Mucosa of stomach (tissue), 1 donor: Measurements from ENCODE around the gene NME3.

ENCODE experiments used
- H3K27me3 ChIP-seq: one replicate; pipeline ENCODE4 v1.7.0; 2013; ENCODE audit warnings: mild to moderate bottlenecking, low read length; ENCODE audit not compliant: control insufficient read depth, insufficient read depth
- H3K36me3 ChIP-seq: one replicate; pipeline ENCODE4 v1.7.0; 2013; ENCODE audit warnings: low read length; ENCODE audit not compliant: control insufficient read depth, insufficient read depth
- H3K4me1 ChIP-seq: one replicate; pipeline ENCODE4 v1.7.0; 2013; ENCODE audit warnings: mild to moderate bottlenecking, low read length; ENCODE audit not compliant: control insufficient read depth, insufficient read depth
- H3K4me3 ChIP-seq: one replicate; pipeline ENCODE4 v1.7.0; 2013; ENCODE audit warnings: low read length
- H3K9ac ChIP-seq: one replicate; pipeline ENCODE4 v1.7.0; 2013; ENCODE audit warnings: mild to moderate bottlenecking, low read length, moderate library complexity
- H3K9me3 ChIP-seq: one replicate; pipeline ENCODE4 v1.7.0; 2013; ENCODE audit warnings: mild to moderate bottlenecking, low read length, moderate library complexity; ENCODE audit not compliant: control insufficient read depth
- donor health status: Pancreatic carcinoma.

The NME3 gene

GRCh38 chr16:1732071-1732470 lies 39.3 kb downstream of the NME3 start:
- H3K4me3 ChIP-seq: no peak overlapping the region
- no peak overlapping the region for H3K9ac ChIP-seq
- no peaks in the 10 kb centered on the region for H3K4me1 ChIP-seq
- no peaks in the 10 kb centered on the region for H3K27me3 ChIP-seq
- peaks cover 4% of the 10 kb centered on the region for H3K36me3 ChIP-seq
- H3K9me3 ChIP-seq: no peaks in the 10 kb centered on the region

- H3K9ac ChIP-seq: no peak overlapping the region
- peaks cover 8% of the 10 kb centered on the region for H3K36me3 ChIP-seq
Observed at GRCh38 chr16:1731603-1732002, 39.7 kb downstream of the NME3 start.

GRCh38 chr16:1731073-1731472 lies 40.3 kb downstream of the NME3 start:
- H3K36me3 ChIP-seq: peaks cover 8% of the 10 kb centered on the region
- H3K4me3 ChIP-seq: no peak overlapping the region
- H3K9me3 ChIP-seq: no peaks in the 10 kb centered on the region
- no peak overlapping the region for H3K9ac ChIP-seq
- H3K4me1 ChIP-seq: no peaks in the 10 kb centered on the region
- no peaks in the 10 kb centered on the region for H3K27me3 ChIP-seq

More at GRCh38 chr16:1731603-1732002, 39.7 kb downstream of the NME3 start:
- Histone ChIP-seq H3K4me1 (no peaks in the 10 kb centered on the region), H3K27me3 (no peaks in the 10 kb centered on the region), H3K4me3 (no peak overlapping the region), H3K9me3 (no peaks in the 10 kb centered on the region)

GRCh38 chr16:1729445-1729844 lies 41.9 kb downstream of the NME3 start:
- H3K27me3 ChIP-seq: no peaks in the 10 kb centered on the region
- H3K36me3 ChIP-seq: peaks cover 8% of the 10 kb centered on the region
- H3K9ac ChIP-seq: no peak overlapping the region

GRCh38 chr16:1729026-1729425 lies 42.3 kb downstream of the NME3 start:
- peaks cover 8% of the 10 kb centered on the region for H3K36me3 ChIP-seq

More at GRCh38 chr16:1729445-1729844, 41.9 kb downstream of the NME3 start:
- H3K4me1 ChIP-seq: no peaks in the 10 kb centered on the region
- no peaks in the 10 kb centered on the region for H3K9me3 ChIP-seq
- no peak overlapping the region for H3K4me3 ChIP-seq

GRCh38 chr16:1727651-1728624 lies 43.4 kb downstream of the NME3 start:
- Histone ChIP-seq H3K4me3 (no peak overlapping the region), H3K4me1 (peaks cover 6% of the 10 kb centered on the region), H3K27me3 (no peaks in the 10 kb centered on the region), H3K9me3 (no peaks in the 10 kb centered on the region), H3K9ac (no peak overlapping the region), H3K36me3 (peaks cover 8% of the 10 kb centered on the region)

More at GRCh38 chr16:1729026-1729425, 42.3 kb downstream of the NME3 start:
- Histone ChIP-seq H3K9me3 (no peaks in the 10 kb centered on the region), H3K4me1 (no peaks in the 10 kb centered on the region), H3K4me3 (no peak overlapping the region), H3K27me3 (no peaks in the 10 kb centered on the region), H3K9ac (no peak overlapping the region)

- peaks cover 8% of the 10 kb centered on the region for H3K36me3 ChIP-seq
- no peaks in the 10 kb centered on the region for H3K9me3 ChIP-seq
- no peaks in the 10 kb centered on the region for H3K27me3 ChIP-seq
- no peak overlapping the region for H3K4me3 ChIP-seq
- peaks cover 13% of the 10 kb centered on the region for H3K4me1 ChIP-seq
- no peak overlapping the region for H3K9ac ChIP-seq
Observed at GRCh38 chr16:1726661-1727502, 44.5 kb downstream of the NME3 start.

- Histone ChIP-seq H3K27me3 (no peaks in the 10 kb centered on the region), H3K36me3 (peaks cover 8% of the 10 kb centered on the region), H3K4me3 (no peak overlapping the region), H3K9ac (no peak overlapping the region), H3K9me3 (no peaks in the 10 kb centered on the region), H3K4me1 (peaks cover 19% of the 10 kb centered on the region)
Observed at GRCh38 chr16:1724491-1724890, 46.9 kb downstream of the NME3 start.

GRCh38 chr16:1723450-1724147 lies 47.7 kb downstream of the NME3 start:
- peak overlapping the region; percentile 43 for H3K9ac ChIP-seq
- H3K9me3 ChIP-seq: no peaks in the 10 kb centered on the region
- H3K36me3 ChIP-seq: peaks cover 8% of the 10 kb centered on the region
- no peak overlapping the region for H3K4me3 ChIP-seq
- H3K27me3 ChIP-seq: no peaks in the 10 kb centered on the region
- H3K4me1 ChIP-seq: peaks cover 19% of the 10 kb centered on the region

GRCh38 chr16:1721372-1721771 lies 50.0 kb downstream of the NME3 start:
- Histone ChIP-seq H3K36me3 (peaks cover 4% of the 10 kb centered on the region), H3K4me1 (peaks cover 19% of the 10 kb centered on the region), H3K9ac (no peak overlapping the region), H3K4me3 (no peak overlapping the region), H3K27me3 (no peaks in the 10 kb centered on the region), H3K9me3 (no peaks in the 10 kb centered on the region)
